CD4-positive, alpha-beta T cell treated with Interleukin-4 for 4 hours (primary cell): ENCODE results near the gene TTC21A.

Experiments used
- DNase-seq: peaks from one replicate; pipeline ENCODE4 v3.0.0-alpha.2; 2020

TTC21A gene

DNA sequence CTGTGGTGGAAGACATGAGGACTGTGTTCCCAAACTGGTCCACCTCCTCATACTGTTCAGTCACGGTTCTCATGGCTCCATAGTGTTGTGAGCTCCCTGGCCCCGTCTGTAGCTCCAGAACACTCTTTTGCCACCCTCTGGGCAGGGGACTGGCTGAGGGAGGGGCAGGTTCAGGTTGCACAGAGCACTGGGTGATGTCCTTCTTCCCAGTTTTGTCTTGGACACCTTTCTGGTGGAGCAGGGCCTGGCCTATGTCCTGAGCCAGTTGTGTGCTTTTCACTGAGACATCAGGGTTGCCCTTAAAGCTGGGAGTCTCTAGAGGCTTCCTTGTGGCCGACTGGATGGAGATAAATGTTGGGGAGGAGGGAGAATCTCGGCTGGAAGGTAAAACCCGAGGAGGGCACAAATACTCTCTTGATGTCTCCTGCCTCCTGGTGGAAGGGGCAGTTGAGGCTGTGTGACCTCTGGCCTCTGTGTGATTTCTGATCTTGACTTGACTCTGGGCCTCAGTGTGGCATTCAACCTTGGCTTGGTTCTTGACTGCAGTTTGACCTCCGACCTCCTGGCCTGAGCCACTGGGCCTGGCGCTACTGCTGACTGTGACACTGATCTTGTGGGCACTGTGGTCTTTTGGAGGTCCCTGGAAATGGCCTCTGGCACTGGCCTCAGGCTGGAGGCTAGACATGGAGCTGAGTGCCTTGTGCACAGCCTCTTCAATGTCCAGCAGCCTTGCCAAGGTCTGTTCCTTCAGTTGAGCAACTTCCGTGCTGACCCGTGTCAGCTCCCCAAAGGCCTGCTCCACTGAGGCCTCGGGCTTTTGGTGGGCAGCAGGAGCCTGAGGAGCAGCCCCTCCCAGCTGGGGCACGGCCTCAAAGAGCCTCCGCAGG lies 76.8 kb downstream of the TTC21A start:
- DNase-seq: no peak

DNA sequence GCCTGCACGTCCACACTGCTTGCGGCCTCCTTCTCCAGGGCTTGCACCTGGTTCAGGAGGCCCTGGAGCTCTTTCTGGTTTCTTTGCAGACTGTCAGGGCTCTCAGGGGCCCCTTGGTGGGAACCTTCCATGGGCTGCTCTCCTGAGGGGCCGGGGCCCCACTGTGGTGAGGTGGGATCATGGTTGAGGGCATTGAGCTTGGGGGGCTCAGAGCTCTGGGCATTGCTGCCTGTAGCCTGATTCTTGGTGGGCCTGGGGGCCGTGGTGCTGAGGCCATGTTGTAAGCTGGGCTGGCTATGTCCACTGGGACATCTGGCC lies 77.4 kb downstream of the TTC21A start:
- no peak for DNase-seq

DNA sequence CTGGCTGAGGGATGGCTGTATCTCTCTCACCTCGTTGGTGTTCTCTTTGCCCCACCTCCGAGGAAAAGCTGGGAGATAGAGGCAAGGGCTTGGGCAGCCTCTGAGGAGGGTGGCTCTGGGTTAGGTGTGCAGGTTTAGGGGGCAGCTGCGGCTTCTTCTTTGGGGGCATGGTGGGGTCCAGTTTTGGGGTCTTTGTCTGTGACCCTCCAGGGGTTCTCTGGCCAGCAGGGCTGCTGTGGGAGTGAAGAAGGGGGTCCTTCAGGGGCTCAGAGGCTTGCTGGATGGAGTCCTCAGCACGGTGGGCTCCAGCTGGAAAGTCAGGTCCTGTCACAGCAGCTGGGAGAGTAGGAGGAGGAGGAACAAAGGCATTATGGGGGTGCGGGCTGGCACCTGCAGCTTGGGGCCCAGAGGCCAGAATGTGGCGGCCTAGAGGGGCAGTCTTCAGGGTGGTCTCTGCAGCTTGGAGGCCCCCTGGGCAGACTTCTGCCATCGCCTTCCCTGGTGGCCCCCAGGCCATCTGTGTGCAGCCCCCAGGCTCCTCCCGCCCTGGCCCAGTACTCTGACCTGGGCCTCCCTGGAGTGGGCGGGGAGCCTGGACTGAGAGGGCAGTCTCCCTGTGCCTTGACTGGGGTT lies 78.0 kb downstream of the TTC21A start:
- DNase-seq: no peak

DNA sequence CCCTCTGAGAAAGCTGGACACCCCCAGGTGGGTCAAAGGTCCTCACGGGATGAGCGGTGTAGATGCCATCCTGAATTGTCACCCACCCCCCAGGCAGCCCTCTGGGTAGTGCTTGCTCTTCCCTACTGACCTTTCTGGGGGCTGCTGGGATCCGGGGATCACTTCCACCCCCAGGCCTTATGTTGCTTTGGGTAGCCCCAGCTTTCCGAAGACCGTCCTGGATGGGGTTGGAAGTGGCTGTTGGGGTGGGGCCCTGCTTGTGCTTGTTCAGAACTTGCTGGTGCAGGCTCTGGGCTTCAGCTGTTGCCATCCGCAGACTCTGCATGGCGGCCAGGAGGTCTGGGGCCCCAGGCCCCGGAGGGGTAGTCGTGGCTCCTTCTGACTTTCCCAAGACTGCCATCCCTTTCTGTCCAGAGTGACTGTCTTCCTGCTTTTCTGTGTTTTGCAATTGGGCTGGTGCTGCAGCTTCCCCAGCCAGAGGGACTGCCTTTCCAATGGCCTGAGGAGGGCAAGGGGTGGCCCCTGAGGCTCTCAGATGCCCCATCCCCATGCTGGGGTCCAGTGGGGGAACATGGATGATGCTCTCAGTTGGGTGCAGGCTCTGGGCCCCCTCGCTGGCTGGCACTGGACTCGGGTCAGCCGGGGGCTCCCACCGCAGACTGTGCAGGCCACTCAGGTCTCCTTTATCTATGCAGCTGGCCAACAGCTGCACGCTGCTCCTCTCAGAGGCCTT lies 78.6 kb downstream of the TTC21A start:
- no peak for DNase-seq

DNA sequence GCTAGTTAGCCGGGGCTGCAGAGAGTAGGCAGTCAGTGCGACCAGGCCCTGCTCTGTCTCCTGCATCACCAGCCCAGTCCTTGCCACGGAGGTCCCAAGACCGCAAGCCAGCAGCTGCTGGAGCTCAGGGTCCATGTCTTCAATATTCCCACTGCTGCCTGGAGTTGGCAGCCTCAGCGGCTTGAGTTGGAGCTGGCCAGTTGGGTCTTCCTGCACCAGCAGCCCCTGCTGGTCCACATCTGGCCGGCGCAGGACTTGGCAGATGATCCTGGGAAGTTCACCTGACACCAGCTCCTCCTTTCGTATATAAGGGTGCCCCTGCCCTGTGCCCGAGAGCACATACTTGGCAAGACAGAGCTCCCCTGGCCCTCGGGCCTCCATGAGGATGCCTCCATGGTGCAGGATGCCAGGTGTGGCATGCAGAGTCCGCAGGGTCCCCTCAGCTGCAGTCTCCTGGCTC lies 79.2 kb downstream of the TTC21A start:
- no peak for DNase-seq

GRCh38 chr3:39187372-39188155 lies 80.1 kb downstream of the TTC21A start:
- no peak for DNase-seq
